HTERT RPE-1 (cell line): Measurements from ENCODE around the gene SOAT1.
"Not testable (repeated sequence)": the region's sequence is repeated elsewhere in the genome, so short reads cannot be mapped to it uniquely, and the experiment has no call there.

Source experiments
- in situ Hi-C: fragments of 300-500 bp; cut with MboI; formaldehyde crosslinking; loops from 4 replicates; pipeline ENCODE4 v1.14.3; 2020; ENCODE audit warnings: low sequenced_read_pairs

SOAT1 gene

DNA sequence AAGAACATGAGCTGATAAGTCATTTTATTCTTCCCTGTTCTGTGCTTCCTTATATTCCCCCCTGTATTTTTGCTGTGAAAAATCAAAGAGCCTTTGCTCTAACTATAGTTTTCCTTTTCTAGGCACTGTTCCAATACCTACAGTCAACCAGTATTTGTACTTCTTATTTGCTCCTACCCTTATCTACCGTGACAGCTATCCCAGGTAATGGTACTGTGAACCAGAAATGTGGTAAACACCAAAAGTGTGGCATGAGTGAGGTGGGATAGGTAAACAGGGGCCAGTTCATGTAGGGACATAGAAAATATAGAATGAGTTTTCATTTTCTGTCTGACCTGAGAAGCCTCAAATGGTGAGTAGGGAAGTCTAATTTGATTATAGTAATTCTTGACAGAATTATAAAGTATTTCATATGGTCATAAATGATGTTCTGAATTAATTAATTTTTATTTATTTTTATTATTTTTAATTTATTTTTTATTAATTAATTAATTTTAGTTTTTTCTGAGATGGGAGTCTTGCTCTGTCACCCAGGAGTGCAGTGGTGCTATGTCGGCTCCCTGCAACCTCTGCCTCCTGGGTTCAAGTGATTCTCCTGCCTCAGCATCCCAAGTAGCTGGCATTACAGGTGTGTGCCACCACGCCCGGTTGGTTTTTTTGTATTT is 49.3 kb downstream of the SOAT1 start:
- in situ Hi-C loops: no loop called here

DNA sequence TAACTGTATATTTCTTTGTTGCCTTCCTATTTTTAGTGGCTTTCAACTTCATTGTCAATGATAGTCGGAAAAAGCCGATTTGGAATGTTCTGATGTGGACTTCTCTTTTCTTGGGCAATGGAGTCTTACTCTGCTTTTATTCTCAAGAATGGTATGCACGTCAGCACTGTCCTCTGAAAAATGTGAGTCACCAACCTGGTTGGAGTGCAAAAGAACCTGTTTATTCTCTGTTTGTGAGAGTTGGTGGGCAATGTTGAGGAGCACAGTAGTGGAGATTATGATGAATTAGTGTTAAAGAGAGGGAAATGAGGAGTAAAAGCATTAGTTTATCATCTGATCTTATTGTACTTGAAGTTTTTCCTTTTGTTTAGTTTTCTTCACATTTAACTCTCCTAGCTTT is 57.7 kb downstream of the SOAT1 start:
- in situ Hi-C loops: no loop called here

DNA sequence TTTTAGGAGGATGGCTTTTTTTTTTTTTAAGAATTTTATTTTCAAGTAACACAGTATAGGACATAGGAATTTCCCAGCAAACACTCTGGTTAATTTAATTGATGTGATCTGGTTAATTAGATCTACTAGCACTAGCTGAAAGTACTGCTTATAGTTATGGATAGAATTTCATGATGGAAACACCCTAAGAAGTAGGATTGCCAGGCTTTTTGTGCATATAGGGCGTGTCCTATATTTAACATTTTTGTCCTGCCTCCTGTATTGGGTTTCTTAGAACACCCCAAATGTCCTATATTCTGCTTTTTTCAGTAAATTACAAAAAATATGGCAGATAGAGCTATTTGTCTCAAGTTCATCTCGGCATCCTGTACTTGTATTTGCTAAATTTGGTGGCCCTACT is 58.6 kb downstream of the SOAT1 start:
- in situ Hi-C loops: no loop called here

DNA sequence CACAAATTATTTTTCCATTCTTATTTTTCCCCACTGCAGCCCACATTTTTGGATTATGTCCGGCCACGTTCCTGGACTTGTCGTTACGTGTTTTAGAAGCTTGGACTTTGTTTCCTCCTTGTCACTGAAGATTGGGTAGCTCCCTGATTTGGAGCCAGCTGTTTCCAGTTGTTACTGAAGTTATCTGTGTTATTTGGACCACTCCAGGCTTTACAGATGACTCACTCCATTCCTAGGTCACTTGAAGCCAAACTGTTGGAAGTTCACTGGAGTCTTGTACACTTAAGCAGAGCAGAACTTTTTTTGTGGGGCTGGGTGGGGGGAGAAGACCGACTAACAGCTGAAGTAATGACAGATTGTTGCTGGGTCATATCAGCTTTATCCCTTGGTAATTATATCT is 59.9 kb downstream of the SOAT1 start:
- in situ Hi-C loops: no loop called here

DNA sequence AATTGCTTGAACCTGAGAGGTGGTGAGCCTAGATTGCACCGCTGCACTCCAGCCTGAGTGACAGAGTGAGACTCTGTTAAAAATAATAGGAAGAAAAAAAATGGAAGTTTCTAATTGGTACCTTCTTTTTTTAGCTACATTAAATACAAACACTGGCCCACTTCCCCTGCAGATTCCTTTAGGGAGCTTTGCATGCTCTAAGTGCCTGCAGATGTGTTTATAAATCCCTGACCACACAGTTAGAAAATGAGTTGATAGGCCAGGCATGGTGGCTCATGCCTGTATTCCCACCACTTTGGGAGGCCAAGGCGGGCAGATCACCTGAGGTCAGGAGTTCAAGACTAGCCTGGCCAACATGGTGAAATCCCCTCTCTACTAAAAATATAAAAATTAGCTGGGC is 68.0 kb downstream of the SOAT1 start:
- in situ Hi-C loops: not testable (repeated sequence)

DNA sequence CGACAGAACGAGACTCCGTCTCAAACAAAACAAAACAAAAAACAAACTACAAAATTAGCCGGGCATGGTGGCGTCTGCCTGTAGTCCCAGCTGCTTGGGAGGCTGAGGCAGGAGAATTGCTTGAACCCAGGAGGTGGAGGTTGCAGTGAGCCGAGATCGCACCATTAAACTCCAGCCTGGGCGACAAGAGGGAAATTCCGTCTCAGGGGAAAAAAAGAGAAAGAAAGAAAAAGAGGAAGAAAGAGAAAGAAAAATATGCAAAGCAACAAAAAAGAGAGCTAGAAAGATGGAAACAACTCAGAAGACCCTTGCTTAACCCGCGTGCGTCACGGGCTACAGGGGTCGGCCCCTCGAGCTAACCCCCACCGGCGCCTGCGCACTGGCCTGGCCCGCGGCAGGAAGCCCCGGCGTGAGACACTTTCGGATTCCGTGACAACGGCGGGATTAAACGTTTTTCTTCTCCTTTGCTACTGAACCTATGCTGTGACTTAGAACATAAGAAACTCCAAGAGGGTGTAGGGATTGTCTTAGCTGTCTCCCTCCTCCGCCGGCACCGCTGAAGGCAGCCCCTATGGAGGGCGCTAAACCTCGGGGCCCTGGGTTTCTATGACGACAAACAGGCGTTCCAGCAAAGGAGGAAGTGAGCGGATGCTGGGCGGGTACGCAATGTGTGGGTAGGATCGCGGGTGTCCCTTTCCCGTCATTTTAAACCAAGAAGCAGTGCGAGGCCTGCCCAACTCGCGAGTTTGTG is 71.9 kb downstream of the SOAT1 start, which contains the start of gene AXDND1:
AXDND1 (plus strand) TSS at position 630 of the 751 bp plus-strand sequence. CDS start 539 bp downstream, outside the sequence.
- in situ Hi-C loops: no loop called here

DNA sequence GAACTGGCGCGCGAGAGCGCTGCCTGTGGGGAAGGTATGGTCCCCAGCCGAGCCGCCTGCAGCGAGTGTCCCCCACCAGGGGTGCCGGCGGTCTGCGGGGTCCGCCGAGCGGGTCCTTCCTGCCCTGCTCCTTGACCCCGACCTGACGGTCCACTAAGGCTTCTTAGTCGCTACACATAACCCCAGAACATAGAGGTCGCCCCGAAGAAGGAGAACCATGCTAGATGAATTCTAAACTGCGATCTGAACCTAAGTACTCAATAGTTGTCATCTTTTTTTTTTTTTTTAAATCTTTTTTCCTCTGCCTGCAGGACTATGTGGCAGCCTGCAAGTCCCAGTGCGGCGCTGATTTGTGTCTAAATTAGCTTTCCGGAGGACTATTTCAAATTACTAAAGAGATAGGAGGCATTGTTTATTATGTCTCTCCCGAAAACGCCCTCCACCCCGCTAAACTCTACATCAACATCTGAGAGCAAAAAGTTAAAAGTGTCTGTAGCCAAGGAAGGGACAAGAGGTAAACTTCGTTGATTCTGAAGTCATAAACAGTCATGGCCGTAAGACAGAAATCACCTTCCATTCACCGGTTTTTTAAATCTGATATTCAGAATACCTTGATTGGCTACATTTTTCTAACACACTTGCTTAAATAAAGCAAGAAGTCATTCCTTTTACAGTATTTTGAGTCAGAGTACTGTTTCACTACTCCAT is 72.7 kb downstream of the SOAT1 start:
- in situ Hi-C loops: no loop called here

DNA sequence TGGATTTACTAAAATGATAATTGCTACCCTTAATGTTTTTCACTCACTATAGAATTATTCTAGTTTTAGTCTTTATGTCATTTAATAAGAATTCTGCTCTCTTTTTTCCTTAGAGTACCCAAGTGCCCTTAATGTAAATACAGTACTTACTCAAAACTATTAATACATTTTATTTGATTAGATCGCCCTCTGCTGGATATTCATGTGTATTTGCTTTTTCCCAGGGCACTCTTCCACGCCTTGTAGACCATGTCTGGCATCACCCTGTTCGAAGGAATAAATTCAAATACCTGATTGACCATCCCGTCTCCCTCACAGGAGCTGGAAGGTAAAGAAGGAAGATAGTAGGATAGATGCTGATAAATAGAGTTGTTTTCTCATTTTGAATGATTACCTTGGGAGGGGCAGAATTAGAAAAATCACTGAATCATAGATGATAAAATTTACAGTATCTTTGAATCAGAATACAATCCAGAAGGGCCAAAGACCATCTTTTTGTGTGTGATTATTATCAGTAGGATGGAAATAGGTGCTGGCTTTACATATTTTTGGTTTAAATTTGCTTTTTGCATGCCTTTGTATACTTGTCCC is 76.2 kb downstream of the SOAT1 start:
- in situ Hi-C loops: no loop called here

DNA sequence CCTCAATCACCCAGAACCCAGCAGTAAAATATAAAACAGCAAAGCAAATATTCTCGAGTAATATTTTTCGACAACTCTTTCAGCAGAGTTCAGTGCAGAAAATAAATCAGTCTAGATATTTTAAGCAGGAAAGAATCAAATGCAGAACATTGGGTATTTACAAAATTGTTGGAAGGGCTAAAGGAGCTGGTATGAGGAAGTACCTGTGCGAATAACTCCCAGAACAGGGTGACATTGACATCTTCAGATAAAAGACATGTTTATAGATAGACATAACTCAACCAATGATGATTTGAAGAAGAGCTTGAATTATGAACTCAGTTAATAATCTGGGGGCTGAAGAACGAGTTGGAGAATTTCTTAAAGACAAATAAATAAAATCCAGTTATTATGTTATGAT is 78.6 kb downstream of the SOAT1 start:
- in situ Hi-C loops: no loop called here

DNA sequence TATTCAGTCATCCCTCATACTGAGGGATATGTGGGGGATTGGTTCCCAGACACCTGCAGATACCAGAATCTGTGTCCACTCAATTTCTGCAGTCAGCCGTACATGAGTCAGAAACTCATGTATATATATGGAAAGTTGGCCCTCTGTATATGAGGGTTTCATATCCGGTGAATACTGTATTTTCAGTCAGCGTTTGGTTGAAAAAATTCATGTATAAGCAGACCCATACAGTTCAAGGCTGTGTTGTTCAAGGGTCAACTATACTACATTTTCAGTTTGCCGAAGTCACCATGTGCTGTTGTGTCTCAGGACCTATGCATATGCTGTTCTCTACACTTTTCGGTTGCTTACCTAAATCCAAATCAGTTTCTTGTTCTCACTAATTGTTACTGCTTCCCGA is 82.6 kb downstream of the SOAT1 start:
- in situ Hi-C loops: no loop called here

DNA sequence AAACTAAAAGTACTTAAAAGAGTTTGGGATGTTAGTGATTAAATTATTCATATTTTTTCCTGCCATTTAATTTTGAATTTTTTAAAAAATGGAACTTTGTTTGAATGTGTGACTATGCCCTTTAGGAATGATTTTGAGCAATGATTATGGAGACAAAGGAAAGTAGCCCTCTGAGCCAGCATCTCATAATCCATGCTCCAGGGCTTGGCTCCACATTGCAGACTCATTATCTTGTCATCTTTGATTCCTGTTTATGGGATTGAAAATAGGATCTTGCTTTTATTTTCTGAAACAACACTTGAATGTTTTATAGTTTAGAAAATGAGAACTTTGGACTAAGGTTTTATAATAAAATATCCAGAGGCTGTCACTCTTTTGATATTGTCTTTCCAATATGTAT is 86.7 kb downstream of the SOAT1 start:
- in situ Hi-C loops: no loop called here

DNA sequence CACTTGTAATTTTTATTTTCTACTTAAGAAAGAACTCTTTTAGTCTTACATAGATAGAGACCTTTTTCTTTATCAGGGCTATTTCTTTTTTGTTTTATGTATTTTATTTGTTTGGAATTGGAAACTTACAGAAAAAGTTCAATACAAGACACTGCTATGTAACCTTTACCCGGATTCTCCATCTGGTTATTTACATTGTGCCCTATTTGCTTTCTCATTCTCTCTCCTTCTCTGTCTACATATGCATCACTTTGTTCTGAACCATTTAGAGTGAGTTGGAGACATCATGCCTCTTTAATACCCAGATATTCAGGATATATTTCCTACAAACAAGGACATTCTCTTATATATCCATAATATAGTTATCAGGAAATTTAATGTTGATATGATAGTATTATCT is 90.4 kb downstream of the SOAT1 start:
- in situ Hi-C loops: no loop called here

DNA sequence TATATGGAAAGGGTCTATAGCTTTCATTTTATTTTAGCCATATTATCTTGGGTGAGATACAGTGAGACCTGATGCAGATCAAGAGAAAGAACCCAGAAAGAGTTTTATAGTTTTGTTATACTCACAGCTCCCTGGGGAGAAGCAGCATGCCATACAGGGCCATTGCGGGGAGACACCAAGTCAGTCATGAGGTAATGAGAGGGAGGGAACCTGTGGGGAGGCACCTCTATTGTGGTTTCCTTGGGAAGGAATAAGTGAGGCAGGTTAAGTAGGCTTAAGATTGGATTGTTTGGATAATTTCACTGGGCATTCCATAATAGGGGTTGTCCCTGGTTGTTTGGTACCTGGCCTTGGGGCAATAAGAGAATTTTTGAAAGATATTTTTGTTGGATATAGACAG is 91.9 kb downstream of the SOAT1 start:
- in situ Hi-C loops: no loop called here

DNA sequence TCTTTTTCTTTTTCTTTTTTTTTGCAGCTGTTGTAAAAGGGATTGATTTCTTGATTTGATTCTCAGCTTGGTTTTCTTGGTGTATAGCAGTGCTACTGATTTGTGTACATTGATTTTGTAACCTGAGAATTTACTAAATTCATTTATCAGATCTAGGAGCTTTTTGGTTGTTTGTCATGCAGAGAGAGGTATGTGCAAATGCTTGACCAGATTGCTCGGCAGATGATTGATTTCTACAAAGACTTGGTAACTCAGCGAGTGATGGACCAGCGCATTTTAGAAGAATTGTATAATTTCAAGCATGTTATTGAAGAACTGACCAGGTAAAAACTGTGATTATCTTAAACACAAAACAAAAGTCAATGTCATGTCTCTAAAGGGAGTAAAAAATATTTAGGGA is 100.1 kb downstream of the SOAT1 start:
- in situ Hi-C loops: no loop called here

DNA sequence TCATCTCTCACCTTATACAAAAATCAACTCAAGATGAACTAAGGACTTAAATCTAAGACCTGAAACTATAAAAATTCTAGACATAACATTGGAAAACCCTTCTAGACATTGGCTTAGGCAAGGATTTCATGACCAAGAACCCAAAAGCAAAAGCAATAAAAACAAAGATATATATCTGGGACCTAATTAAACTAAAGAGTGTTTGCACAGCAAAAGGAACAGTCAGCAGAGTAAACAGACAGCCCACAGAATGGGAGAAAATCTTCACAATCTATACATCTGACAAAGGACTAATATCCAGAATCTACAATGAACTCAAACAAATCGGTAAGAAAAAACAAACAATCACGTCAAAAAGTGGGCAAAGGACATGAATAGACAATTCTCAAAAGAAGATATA is 105.8 kb downstream of the SOAT1 start:
- in situ Hi-C loops: not testable (repeated sequence)
